ENCODE data around the gene LRRC30.

LRRC30 gene

GRCh38 chr18:7242926-7243325, 12.0 kb downstream of the LRRC30 start:
- DNase-seq, result no peak

- DNase-seq, result no peak
Observed at GRCh38 chr18:7248877-7249276, 18.0 kb downstream of the LRRC30 start.

- no peak for DNase-seq
Observed at GRCh38 chr18:7254163-7254562, 23.3 kb downstream of the LRRC30 start.

- no peak for DNase-seq
Observed at GRCh38 chr18:7255054-7255453, 24.2 kb downstream of the LRRC30 start.

- no peak for DNase-seq
Observed at GRCh38 chr18:7255643-7256042, 24.8 kb downstream of the LRRC30 start.

GRCh38 chr18:7256618-7257425, 25.9 kb downstream of the LRRC30 start:
- no peak for DNase-seq

- DNase-seq, result no peak
Observed at GRCh38 chr18:7257426-7257740, 26.5 kb downstream of the LRRC30 start.

GRCh38 chr18:7259475-7259874, 28.6 kb downstream of the LRRC30 start:
- DNase-seq, result no peak

GRCh38 chr18:7261199-7261598, 30.3 kb downstream of the LRRC30 start:
- DNase-seq, result no peak

- no peak for DNase-seq
Observed at GRCh38 chr18:7267973-7268372, 37.1 kb downstream of the LRRC30 start.

GRCh38 chr18:7269942-7270341, 39.1 kb downstream of the LRRC30 start:
- DNase-seq, result no peak

- peak; percentile 3 for DNase-seq
Observed at GRCh38 chr18:7272311-7273049, 41.6 kb downstream of the LRRC30 start.

- DNase-seq, result no peak
Observed at GRCh38 chr18:7273301-7273921, 42.5 kb downstream of the LRRC30 start.

GRCh38 chr18:7281579-7281978, 50.7 kb downstream of the LRRC30 start:
- DNase-seq, result no peak

Measured in NCI-H2029 (cell line).